ENCODE data around the gene FMNL1.
A peak's percentile ranks its signal among the peaks of the same experiment; 100 is the strongest.

GRCh38 chr17:45218895-45219661 is 2.6 kb upstream of the FMNL1 start:
- peak; percentile 86 to 96 (median 94) for TF ChIP-seq CTCF (IDR thresholded peaks at IDR 0.05)
- TF ChIP-seq POLR2A (IDR thresholded peaks at IDR 0.05), result no peak
